Measurements from ENCODE around the gene MMD.

MMD gene

DNA sequence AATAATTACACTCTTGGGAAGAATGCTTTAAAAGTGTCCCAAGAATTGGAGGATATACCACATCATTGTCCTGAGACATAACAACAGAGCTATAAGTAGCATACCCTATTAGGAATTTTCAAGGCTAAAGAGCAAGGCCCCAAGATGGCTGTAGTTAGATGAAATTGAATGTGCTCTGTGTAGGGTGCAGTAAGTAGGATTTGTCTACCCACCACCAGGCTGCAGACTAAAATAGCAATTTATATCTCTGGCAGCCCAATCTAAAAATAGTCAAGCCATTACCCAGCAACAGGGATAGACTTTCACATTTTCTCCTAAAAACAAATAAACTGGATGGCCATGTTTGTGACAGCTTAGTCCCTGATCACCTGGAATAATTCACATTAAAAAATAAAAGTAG lies 5.6 kb downstream of the MMD start:
- Histone ChIP-seq H3K4me3 (replicated peaks; ENCODE audit: low read depth, low read length) (no peak overlapping the region), H3K36me3 (ENCODE audit: control insufficient read depth, insufficient read depth, low read length) (peaks cover 1% of the 10 kb centered on the region), H3K27me3 (replicated peaks; ENCODE audit: control insufficient read depth, insufficient read depth, low read length) (no peaks in the 10 kb centered on the region)
- no peak for DNase-seq (ENCODE audit: extremely low read depth, insufficient read length)
- TF ChIP-seq, protein P1, sequence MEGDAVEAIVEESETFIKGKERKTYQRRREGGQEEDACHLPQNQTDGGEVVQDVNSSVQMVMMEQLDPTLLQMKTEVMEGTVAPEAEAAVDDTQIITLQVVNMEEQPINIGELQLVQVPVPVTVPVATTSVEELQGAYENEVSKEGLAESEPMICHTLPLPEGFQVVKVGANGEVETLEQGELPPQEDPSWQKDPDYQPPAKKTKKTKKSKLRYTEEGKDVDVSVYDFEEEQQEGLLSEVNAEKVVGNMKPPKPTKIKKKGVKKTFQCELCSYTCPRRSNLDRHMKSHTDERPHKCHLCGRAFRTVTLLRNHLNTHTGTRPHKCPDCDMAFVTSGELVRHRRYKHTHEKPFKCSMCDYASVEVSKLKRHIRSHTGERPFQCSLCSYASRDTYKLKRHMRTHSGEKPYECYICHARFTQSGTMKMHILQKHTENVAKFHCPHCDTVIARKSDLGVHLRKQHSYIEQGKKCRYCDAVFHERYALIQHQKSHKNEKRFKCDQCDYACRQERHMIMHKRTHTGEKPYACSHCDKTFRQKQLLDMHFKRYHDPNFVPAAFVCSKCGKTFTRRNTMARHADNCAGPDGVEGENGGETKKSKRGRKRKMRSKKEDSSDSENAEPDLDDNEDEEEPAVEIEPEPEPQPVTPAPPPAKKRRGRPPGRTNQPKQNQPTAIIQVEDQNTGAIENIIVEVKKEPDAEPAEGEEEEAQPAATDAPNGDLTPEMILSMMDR (IDR thresholded peaks at IDR 0.05; ENCODE audit: insufficient read depth, low read length, poor library complexity, severe bottlenecking): no peak

DNA sequence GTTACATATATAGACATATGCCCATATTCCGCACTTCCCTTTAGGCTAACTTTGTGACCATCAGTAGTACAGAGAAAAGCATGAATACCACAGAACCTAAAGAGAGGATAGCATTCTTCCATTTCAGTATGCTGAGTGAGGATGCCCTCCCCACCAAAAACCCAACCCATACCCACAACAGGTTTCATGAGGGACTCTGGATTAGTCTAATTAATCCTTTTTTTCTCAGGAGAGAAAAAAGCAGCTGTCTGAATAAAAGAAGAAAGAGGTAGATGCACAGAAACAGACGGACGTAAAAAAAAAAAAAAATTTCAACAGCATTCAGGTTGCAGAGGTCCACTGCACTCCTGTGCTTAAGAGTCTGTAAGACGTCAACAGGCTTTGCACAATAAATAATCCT lies 6.7 kb downstream of the MMD start:
- TF ChIP-seq, protein P1 (IDR thresholded peaks at IDR 0.05; ENCODE audit: insufficient read depth, low read length, poor library complexity, severe bottlenecking): no peak
- no peak for DNase-seq (ENCODE audit: extremely low read depth, insufficient read length)
- Histone ChIP-seq H3K4me3 (replicated peaks; ENCODE audit: low read depth, low read length) (no peak overlapping the region), H3K27me3 (replicated peaks; ENCODE audit: control insufficient read depth, insufficient read depth, low read length) (no peaks in the 10 kb centered on the region), H3K36me3 (ENCODE audit: control insufficient read depth, insufficient read depth, low read length) (peaks cover 7% of the 10 kb centered on the region)

DNA sequence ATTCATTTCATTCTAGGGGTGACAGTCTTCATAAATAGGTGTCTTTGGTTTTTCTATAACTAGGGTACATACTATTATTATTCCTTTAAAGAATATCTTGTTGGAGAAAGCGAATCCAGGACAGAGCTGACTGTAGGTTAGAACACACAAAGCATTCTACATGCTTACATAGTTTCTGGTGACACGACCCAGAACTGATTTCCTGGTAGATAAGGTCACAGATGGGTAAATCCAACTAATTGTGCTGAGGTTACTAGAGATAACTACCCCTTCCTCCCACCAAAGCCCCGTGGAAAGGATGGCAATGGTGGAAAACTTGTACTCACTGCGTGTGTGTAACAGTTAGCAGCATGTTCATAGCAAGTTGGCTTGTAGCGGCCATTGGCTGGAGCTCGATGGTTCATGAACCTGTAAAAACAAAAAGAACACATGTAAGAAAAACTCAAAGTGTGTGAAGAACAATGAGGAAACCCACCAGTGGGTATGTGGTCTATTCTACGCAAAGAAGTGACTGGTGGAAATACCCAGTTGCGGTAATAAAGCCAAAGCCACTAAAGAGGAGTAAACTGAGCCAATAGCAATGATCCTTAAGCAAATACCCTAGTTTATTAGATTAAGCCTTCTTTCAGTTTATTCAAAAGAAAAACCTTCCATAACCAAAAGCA lies 7.7 kb downstream of the MMD start:
- TF ChIP-seq, protein P1 (IDR thresholded peaks at IDR 0.05; ENCODE audit: insufficient read depth, low read length, poor library complexity, severe bottlenecking): no peak
- no peak for DNase-seq (ENCODE audit: extremely low read depth, insufficient read length)
- no peaks in the 10 kb centered on the region for H3K27me3 ChIP-seq (replicated peaks; ENCODE audit: control insufficient read depth, insufficient read depth, low read length)
- H3K36me3 ChIP-seq (ENCODE audit: control insufficient read depth, insufficient read depth, low read length): peaks cover 7% of the 10 kb centered on the region
- H3K4me3 ChIP-seq (replicated peaks; ENCODE audit: low read depth, low read length): no peak overlapping the region

DNA sequence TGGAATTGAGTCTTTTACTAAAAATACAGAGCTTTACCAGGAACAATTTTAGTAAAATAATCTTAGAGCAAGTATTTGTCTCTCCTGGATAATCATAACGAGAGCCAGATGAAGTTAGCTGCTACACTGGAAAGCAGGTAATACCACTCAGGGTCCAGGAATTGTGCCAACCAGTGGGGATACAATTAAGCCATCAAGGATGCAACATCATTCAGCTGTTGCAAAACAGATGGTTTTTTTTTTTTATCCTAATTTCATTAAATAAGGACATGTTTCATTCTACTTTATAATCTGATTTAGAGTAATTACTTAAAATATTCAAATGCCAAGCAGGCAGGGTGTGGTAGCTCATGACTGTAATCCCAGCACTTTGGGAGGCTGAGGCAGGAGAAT lies 10.2 kb downstream of the MMD start:
- Histone ChIP-seq H3K27me3 (replicated peaks; ENCODE audit: control insufficient read depth, insufficient read depth, low read length) (no peaks in the 10 kb centered on the region), H3K4me3 (replicated peaks; ENCODE audit: low read depth, low read length) (no peak overlapping the region), H3K36me3 (ENCODE audit: control insufficient read depth, insufficient read depth, low read length) (peaks cover 13% of the 10 kb centered on the region)
- DNase-seq (ENCODE audit: extremely low read depth, insufficient read length): no peak
- TF ChIP-seq, protein P1 (IDR thresholded peaks at IDR 0.05; ENCODE audit: insufficient read depth, low read length, poor library complexity, severe bottlenecking): no peak

DNA sequence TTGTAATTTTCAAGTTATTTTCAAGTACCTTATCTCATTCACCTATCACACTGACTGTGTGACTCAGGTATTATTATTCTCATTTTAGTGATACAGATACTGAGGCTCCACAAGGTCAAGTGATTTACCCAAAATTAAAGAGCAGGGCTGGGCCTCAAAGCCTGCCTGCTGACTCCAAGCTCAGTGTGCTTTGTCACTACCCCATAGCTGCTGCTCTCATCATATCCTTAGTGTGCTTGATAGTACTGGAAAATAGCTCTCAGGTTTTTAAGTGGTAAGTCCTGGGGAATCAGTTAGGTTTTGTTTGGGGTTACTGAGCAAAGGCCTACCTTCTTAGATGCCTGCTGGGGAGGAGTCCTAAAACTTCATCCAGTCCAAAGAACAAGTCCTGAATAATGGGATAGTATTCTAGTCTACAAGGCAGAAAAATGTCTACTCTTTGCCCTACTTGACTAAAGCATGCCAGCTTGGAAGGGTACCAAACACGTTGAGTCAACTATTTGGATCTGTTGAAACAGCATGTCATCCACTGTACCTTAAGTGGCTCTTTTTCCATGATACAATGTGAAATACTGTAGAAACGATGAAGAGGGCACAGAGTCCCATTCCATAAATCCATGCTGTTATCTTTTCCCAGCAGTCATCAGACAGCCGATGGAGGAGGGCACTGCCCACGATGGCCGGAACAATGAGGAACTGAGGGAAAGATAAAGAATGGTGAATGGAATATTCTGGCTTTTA lies 10.7 kb downstream of the MMD start:
- peaks cover 16% of the 10 kb centered on the region for H3K36me3 ChIP-seq (ENCODE audit: control insufficient read depth, insufficient read depth, low read length)
- no peak for DNase-seq (ENCODE audit: extremely low read depth, insufficient read length)
- H3K27me3 ChIP-seq (replicated peaks; ENCODE audit: control insufficient read depth, insufficient read depth, low read length): no peaks in the 10 kb centered on the region
- TF ChIP-seq, protein P1 (IDR thresholded peaks at IDR 0.05; ENCODE audit: insufficient read depth, low read length, poor library complexity, severe bottlenecking): no peak
- no peak overlapping the region for H3K4me3 ChIP-seq (replicated peaks; ENCODE audit: low read depth, low read length)

Data from GM06990 (cell line).